Measurements from ENCODE around the gene STIMATE. TPM values are rescaled to one million over a fixed set of nuclear protein-coding genes. Genes with fewer than 3 reads are reported as not detected.

The STIMATE gene
- total and polyA plus RNA-seq, 8 donors = 5.0 to 19.9 (median 13.6) TPM

DNA sequence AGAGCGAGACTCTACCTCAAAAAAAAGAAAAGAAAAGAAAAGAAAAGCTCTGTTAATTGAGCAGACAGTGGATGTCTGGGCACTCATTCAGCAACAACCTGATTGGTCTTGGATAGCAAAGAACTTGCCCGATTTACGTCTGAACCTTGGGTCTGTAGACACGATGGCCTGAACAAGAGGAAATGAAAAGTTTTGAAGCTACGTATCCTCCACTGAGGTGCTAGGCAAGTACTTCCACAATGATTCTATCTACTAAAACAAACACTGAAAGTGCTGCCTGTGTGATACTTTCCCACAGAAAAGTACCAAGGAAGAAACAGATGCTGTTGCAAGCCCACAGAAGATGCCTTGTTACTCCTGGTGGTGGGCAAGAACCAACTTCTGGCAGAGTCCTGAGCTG lies 40.7 kb downstream of the STIMATE start:
- Histone ChIP-seq H3K36me3 (no peaks in the 10 kb centered on the region), H3K9me3 (no peaks in the 10 kb centered on the region), H3K4me3 (no peak overlapping the region), H3K27me3 (no peaks in the 10 kb centered on the region), H3K4me1 (peaks cover 0 to 6% (median 6%) of the 10 kb centered on the region in 3 donors), H3K27ac (peak overlapping the region in 2 of 4 donors; percentile 33 to 39)
- intact Hi-C loops (cut with DNase I) = no loop called here
- WGBS, 2 donors = 50 to 54% methylated on average over 5 of the region's 5 CpGs
- TF ChIP-seq CTCF (IDR thresholded peaks at IDR 0.05) = no peak
- no peak for DNase-seq
- ATAC-seq = peak; percentile 16 to 47 (median 31)
- no peak for FAIRE-seq

DNA sequence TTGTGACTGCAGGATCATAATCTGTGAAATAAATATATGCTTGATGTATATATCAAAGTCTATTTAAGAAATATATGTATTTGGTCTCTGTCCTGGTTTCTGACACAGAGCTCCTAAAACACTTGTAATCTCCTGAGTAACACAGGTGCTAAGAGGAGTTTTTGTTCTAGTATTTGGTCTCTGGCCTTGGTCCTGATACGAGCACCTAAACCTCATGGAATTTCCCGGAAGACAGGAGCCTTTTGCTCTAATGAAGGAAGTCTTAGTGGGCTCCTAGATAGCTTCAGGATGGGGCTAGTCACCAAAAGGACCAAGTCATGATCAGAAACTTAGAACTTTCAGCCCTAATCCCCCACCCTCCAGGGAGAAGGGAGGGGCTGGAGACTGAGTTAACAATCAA lies 43.3 kb downstream of the STIMATE start:
- WGBS, 2 donors = 71 to 76% methylated on average over 2 of the region's 2 CpGs
- Histone ChIP-seq H3K4me3 (no peak overlapping the region), H3K27ac (no peak overlapping the region), H3K9me3 (no peaks in the 10 kb centered on the region), H3K36me3 (no peaks in the 10 kb centered on the region), H3K27me3 (no peaks in the 10 kb centered on the region), H3K4me1 (peaks cover 0 to 6% (median 6%) of the 10 kb centered on the region in 3 donors)
- no peak for FAIRE-seq
- no peak for ATAC-seq
- DNase-seq = no peak
- intact Hi-C loops (cut with DNase I) = no loop called here
- no peak for TF ChIP-seq CTCF (IDR thresholded peaks at IDR 0.05)

GRCh38 chr3:52852419-52852818 lies 44.9 kb downstream of the STIMATE start:
- Histone ChIP-seq H3K36me3 (no peaks in the 10 kb centered on the region), H3K4me1 (peaks cover 0 to 6% (median 6%) of the 10 kb centered on the region in 3 donors), H3K27me3 (no peaks in the 10 kb centered on the region), H3K9me3 (no peaks in the 10 kb centered on the region), H3K4me3 (no peak overlapping the region), H3K27ac (no peak overlapping the region)
- FAIRE-seq = no peak
- intact Hi-C loops (cut with DNase I) = no loop called here
- ATAC-seq = no peak
- TF ChIP-seq CTCF (IDR thresholded peaks at IDR 0.05) = no peak
- WGBS, 2 donors = 54 to 61% methylated on average over 2 of the region's 2 CpGs
- DNase-seq = no peak

GRCh38 chr3:52851348-52851747 lies 46.0 kb downstream of the STIMATE start:
- ATAC-seq (peak; percentile 75 to 94 (median 88)), DNase-seq (peak in 1 of 6 donors; percentile 67), FAIRE-seq (no peak)
- Histone ChIP-seq H3K4me3 (no peak overlapping the region), H3K36me3 (no peaks in the 10 kb centered on the region), H3K4me1 (no peaks in the 10 kb centered on the region), H3K9me3 (no peaks in the 10 kb centered on the region), H3K27me3 (no peaks in the 10 kb centered on the region), H3K27ac (no peak overlapping the region)
- 59 to 75% methylated on average over 3 of the region's 3 CpGs for WGBS, 2 donors
- TF ChIP-seq CTCF (IDR thresholded peaks at IDR 0.05) = peak in 3 of 4 donors; percentile 34 to 42 (median 38)
- intact Hi-C loops (cut with DNase I) = no loop called here

DNA sequence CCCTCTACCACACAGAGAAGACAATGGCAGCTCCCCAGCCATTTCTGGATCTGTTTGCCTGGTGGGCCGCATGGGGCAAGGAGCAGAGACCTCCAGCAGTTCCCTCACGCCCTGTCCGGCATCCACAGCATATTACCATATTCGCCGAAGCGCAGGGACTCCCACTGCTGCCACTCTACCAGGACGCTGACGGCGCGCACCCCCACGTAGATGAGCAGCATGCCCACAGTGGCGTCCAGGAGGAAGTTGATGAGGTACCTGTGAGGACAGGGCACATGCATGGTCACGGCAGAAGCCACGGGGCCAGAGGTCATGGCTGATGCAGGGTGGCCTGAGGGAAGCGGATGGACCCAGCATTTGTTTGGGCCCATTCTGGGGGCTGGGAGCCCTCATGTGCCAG lies 47.7 kb downstream of the STIMATE start:
- Histone ChIP-seq H3K4me1 (peaks cover 0 to 3% (median 3%) of the 10 kb centered on the region in 3 donors), H3K9me3 (no peaks in the 10 kb centered on the region), H3K36me3 (no peaks in the 10 kb centered on the region), H3K4me3 (no peak overlapping the region), H3K27ac (no peak overlapping the region), H3K27me3 (no peaks in the 10 kb centered on the region)
- TF ChIP-seq CTCF (IDR thresholded peaks at IDR 0.05) = no peak
- no peak for FAIRE-seq
- no peak for ATAC-seq
- DNase-seq = no peak
- intact Hi-C loops (cut with DNase I) = loop anchor here in 1 of 3 donors (5.0 kb wide), 1 partner anchor 223 kb away; no protein-coding TSS in a partner anchor
- WGBS, 2 donors = 96% methylated on average over 15 of the region's 15 CpGs
